GM18861 (cell line): ENCODE measurements around the gene CNKSR3.

Experiments used
- ATAC-seq: cut with Tn5 transposase; IDR thresholded peaks from one replicate; pipeline ENCODE4 v1.9.1; 2021; ENCODE audit not compliant: unreplicated experiment

CNKSR3 gene

GRCh38 chr6:154504102-154504501, 6.4 kb downstream of the CNKSR3 start:
- ATAC-seq: no peak

GRCh38 chr6:154503658-154504057, 6.8 kb downstream of the CNKSR3 start:
- ATAC-seq: no peak

GRCh38 chr6:154502553-154502952, 7.9 kb downstream of the CNKSR3 start:
- ATAC-seq: no peak

- ATAC-seq: no peak
Measured at GRCh38 chr6:154501578-154501868, 9.0 kb downstream of the CNKSR3 start.

GRCh38 chr6:154500769-154501577, 9.5 kb downstream of the CNKSR3 start:
- ATAC-seq: no peak

- ATAC-seq: no peak
Measured at GRCh38 chr6:154499855-154500589, 10.5 kb downstream of the CNKSR3 start.

GRCh38 chr6:154498340-154498934, 12.0 kb downstream of the CNKSR3 start:
- no peak for ATAC-seq

GRCh38 chr6:154496793-154497517, 13.5 kb downstream of the CNKSR3 start:
- no peak for ATAC-seq

GRCh38 chr6:154496186-154496585, 14.3 kb downstream of the CNKSR3 start:
- ATAC-seq: no peak

GRCh38 chr6:154494592-154495311, 15.7 kb downstream of the CNKSR3 start:
- ATAC-seq: no peak

- ATAC-seq: no peak
Measured at GRCh38 chr6:154491567-154492470, 18.7 kb downstream of the CNKSR3 start.

GRCh38 chr6:154489822-154490221, 20.7 kb downstream of the CNKSR3 start:
- ATAC-seq: no peak

- ATAC-seq: no peak
Measured at GRCh38 chr6:154488802-154489437, 21.6 kb downstream of the CNKSR3 start.

- no peak for ATAC-seq
Measured at GRCh38 chr6:154488248-154488593, 22.3 kb downstream of the CNKSR3 start.

- no peak for ATAC-seq
Measured at GRCh38 chr6:154487367-154488247, 22.9 kb downstream of the CNKSR3 start.

GRCh38 chr6:154485815-154486214, 24.7 kb downstream of the CNKSR3 start:
- ATAC-seq: no peak

GRCh38 chr6:154484942-154485341, 25.5 kb downstream of the CNKSR3 start:
- ATAC-seq: no peak

GRCh38 chr6:154482858-154483257, 27.6 kb downstream of the CNKSR3 start:
- ATAC-seq: no peak
